Activated CD4-positive, alpha-beta T cell treated with anti-CD3 and anti-CD28 coated beads, Interleukin-2, amount 10 ng/mL, durations not matched to agents 24 days and 14 days (primary cell): Measurements from ENCODE around the gene APOC1. TPM values are rescaled to one million over a fixed set of nuclear protein-coding genes. Genes with fewer than 3 reads are reported as not detected.
A peak's percentile ranks its signal among the peaks of the same experiment; 100 is the strongest.
"Not testable (repeated sequence)": the region's sequence is repeated elsewhere in the genome, so short reads cannot be mapped to it uniquely, and the experiment has no call there.

Experiments used
- DNase-seq: peaks from one replicate; pipeline ENCODE4 v3.0.0; 2022
- H3K27ac Mint-ChIP-seq: one replicate; pipeline ENCODE4 v1.8.0; 2022; ENCODE audit warnings: mild to moderate bottlenecking, mixed read lengths
- H3K27me3 Mint-ChIP-seq: one replicate; pipeline ENCODE4 v1.8.0; 2022; ENCODE audit warnings: mixed read lengths
- H3K36me3 Mint-ChIP-seq: one replicate; pipeline ENCODE4 v1.8.0; 2022; ENCODE audit warnings: low read depth, mild to moderate bottlenecking, mixed read lengths
- H3K4me1 Mint-ChIP-seq: one replicate; pipeline ENCODE4 v1.8.0; 2021; ENCODE audit warnings: mixed read lengths
- H3K4me3 Mint-ChIP-seq: one replicate; pipeline ENCODE4 v1.8.0; 2022; ENCODE audit warnings: mild to moderate bottlenecking, moderate library complexity, mixed read lengths
- H3K9me3 Mint-ChIP-seq: one replicate; pipeline ENCODE4 v1.8.0; 2021; ENCODE audit warnings: mixed read lengths
- intact Hi-C: fragments of 100-400 bp; cut with micrococcal nuclease; formaldehyde crosslinking; loops from one replicate; pipeline ENCODE4 v1.15.1; 2023
- total RNA-seq: library from RNA; stranded (reverse); gene quantifications from 2 replicates; pipeline ENCODE4 v1.2.3, GENCODE V29; 2022

The APOC1 gene
- total RNA-seq, 1 donor from 2014 or later: 2.1 TPM

- H3K9me3 Mint-ChIP-seq: no peaks in the 10 kb centered on the region
- no peak overlapping the region for H3K27ac Mint-ChIP-seq
- intact Hi-C loops: no loop called here
- peaks cover 19% of the 10 kb centered on the region for H3K27me3 Mint-ChIP-seq
- no peaks in the 10 kb centered on the region for H3K36me3 Mint-ChIP-seq
- DNase-seq: no peak
- no peak overlapping the region for H3K4me3 Mint-ChIP-seq
- peaks cover 15% of the 10 kb centered on the region for H3K4me1 Mint-ChIP-seq
Measured at GRCh38 chr19:44912854-44913253, 1.6 kb upstream of the APOC1 start.

DNA sequence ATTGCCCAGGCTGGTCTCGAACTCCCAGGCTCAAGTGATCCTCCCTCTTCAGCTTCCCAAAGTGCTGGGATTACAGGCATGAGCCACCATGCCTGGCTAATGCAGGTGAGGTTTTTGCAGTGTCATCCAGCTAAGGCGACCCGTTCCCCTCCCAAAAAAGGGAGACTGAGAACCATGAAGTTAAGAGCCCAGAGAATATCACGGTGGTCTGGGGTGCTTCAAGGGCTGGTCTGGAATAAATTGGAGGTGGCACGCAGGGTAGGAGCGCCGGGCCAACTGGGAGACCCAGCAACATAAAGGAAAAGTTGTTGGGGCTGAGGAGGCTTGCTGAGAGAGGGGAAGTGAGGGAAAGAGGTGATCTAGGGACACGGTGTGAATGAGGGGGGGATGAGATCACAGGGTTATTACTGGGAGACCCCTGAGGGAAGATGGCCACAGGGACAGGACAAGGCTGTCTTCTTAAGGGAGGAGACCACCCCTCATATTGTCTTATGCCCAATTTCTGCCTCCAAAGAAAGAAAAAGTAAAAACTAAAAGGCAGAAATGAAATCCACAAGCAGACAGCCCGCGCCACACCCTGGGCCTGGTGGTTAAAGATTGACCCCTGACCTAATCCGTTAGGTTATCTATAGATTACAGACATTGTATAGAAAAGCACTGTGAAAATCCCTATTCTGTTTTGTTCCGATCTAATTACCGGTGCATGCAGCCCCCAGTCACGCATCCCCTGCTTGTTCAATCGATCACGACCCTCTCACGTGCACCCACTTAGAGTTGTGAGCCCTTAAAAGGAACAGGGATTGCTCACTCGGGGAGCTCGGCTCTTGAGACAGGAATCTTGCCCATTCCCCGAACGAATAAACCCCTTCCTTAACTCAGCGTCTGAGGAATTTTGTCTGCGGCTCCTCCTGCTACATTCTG lies 636 bp upstream of the APOC1 start:
- intact Hi-C loops: not testable (repeated sequence)
- H3K27ac Mint-ChIP-seq: peak overlapping the region; percentile 95

GRCh38 chr19:44924243-44924725 lies 9.9 kb downstream of the APOC1 start:
- H3K27ac Mint-ChIP-seq: no peak overlapping the region
- peaks cover 15% of the 10 kb centered on the region for H3K27me3 Mint-ChIP-seq
- no peak overlapping the region for H3K4me3 Mint-ChIP-seq
- no peak for DNase-seq
- H3K4me1 Mint-ChIP-seq: peaks cover 7% of the 10 kb centered on the region
- intact Hi-C loops: no loop called here
- H3K36me3 Mint-ChIP-seq: no peaks in the 10 kb centered on the region
- H3K9me3 Mint-ChIP-seq: no peaks in the 10 kb centered on the region

More for the DNA sequence above, 636 bp upstream of the APOC1 start:
- Mint-ChIP-seq H3K27me3 (peaks cover 18% of the 10 kb centered on the region), H3K4me3 (peak overlapping the region; percentile 97), H3K4me1 (peaks cover 15% of the 10 kb centered on the region)
- H3K36me3 Mint-ChIP-seq, H3K9me3 Mint-ChIP-seq, DNase-seq: not testable (repeated sequence)

- H3K4me3 Mint-ChIP-seq: no peak overlapping the region
- no peak for DNase-seq
- peaks cover 15% of the 10 kb centered on the region for H3K27me3 Mint-ChIP-seq
- H3K4me1 Mint-ChIP-seq: peaks cover 7% of the 10 kb centered on the region
- no peak overlapping the region for H3K27ac Mint-ChIP-seq
- H3K9me3 Mint-ChIP-seq: no peaks in the 10 kb centered on the region
- intact Hi-C loops: no loop called here
- H3K36me3 Mint-ChIP-seq: no peaks in the 10 kb centered on the region
Measured at GRCh38 chr19:44925114-44925891, 10.9 kb downstream of the APOC1 start.

- Mint-ChIP-seq H3K4me3 (peak overlapping the region; percentile 74), H3K27me3 (peaks cover 15% of the 10 kb centered on the region), H3K27ac (peak overlapping the region; percentile 69)
- H3K4me1 Mint-ChIP-seq, DNase-seq, H3K36me3 Mint-ChIP-seq, intact Hi-C loops, H3K9me3 Mint-ChIP-seq: not testable (repeated sequence)
Measured at GRCh38 chr19:44926245-44927077, 12.1 kb downstream of the APOC1 start.

- no peak overlapping the region for H3K4me3 Mint-ChIP-seq
- H3K4me1 Mint-ChIP-seq: peaks cover 7% of the 10 kb centered on the region
- no peak for DNase-seq
- no peak overlapping the region for H3K27ac Mint-ChIP-seq
- H3K27me3 Mint-ChIP-seq: peaks cover 15% of the 10 kb centered on the region
- no peaks in the 10 kb centered on the region for H3K9me3 Mint-ChIP-seq
- H3K36me3 Mint-ChIP-seq: no peaks in the 10 kb centered on the region
- intact Hi-C loops: no loop called here
Measured at GRCh38 chr19:44927746-44928145, 13.3 kb downstream of the APOC1 start.

- no peak for DNase-seq
- intact Hi-C loops: no loop called here
- H3K27me3 Mint-ChIP-seq: peaks cover 14% of the 10 kb centered on the region
- no peak overlapping the region for H3K4me3 Mint-ChIP-seq
- no peaks in the 10 kb centered on the region for H3K36me3 Mint-ChIP-seq
- H3K27ac Mint-ChIP-seq: no peak overlapping the region
- H3K9me3 Mint-ChIP-seq: no peaks in the 10 kb centered on the region
- H3K4me1 Mint-ChIP-seq: peaks cover 7% of the 10 kb centered on the region
Measured at GRCh38 chr19:44930088-44930487, 15.7 kb downstream of the APOC1 start.

- intact Hi-C loops: no loop called here
- Mint-ChIP-seq H3K4me3 (no peak overlapping the region), H3K4me1 (peaks cover 5% of the 10 kb centered on the region), H3K36me3 (no peaks in the 10 kb centered on the region), H3K9me3 (no peaks in the 10 kb centered on the region), H3K27me3 (peaks cover 3% of the 10 kb centered on the region), H3K27ac (no peak overlapping the region)
- DNase-seq: no peak
Measured at GRCh38 chr19:44931541-44931940, 17.1 kb downstream of the APOC1 start.

- intact Hi-C loops: no loop called here
- DNase-seq: no peak
- Mint-ChIP-seq H3K9me3 (no peaks in the 10 kb centered on the region), H3K36me3 (no peaks in the 10 kb centered on the region), H3K4me3 (no peak overlapping the region), H3K27ac (no peak overlapping the region), H3K4me1 (peaks cover 2% of the 10 kb centered on the region), H3K27me3 (no peaks in the 10 kb centered on the region)
Measured at GRCh38 chr19:44939668-44940067, 25.3 kb downstream of the APOC1 start.

GRCh38 chr19:44942067-44942571 lies 27.7 kb downstream of the APOC1 start, which contains the start of gene APOC4:
Gene APOC4, plus strand, starts transcription at chr19:44942237. Its CDS starts 41 bp downstream, at chr19:44942278.
- Mint-ChIP-seq H3K36me3 (no peaks in the 10 kb centered on the region), H3K27ac (no peak within 1 kb of the TSS), H3K27me3 (no peaks in the 10 kb centered on the region), H3K4me3 (no peak within 1 kb of the TSS), H3K4me1 (peaks cover 2% of the 10 kb centered on the region), H3K9me3 (no peaks in the 10 kb centered on the region)
- intact Hi-C loops: no loop called here
- no peak for DNase-seq

DNA sequence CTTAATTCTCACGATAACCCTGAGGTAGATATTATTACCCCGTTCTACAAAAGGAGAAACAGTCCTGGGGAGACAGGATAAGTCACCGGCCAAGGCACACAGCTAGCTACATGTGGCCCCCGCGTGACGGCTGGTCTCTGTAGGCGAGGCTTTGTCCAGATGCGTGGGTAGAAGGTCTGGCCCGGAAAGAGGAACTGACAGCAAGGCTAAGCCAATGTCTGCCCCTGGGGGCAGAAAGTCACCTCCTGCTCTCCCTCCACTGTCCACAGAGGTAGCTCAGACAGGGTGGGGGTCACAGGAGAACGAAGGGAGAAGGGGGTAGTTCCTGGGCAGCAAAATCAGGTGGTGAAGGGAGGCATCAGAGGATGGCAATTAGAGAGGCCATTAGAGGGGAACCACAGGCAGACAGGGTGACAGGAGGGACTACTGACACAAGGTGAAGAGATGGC lies 29.4 kb downstream of the APOC1 start:
- H3K4me1 Mint-ChIP-seq: peaks cover 2% of the 10 kb centered on the region
- no peaks in the 10 kb centered on the region for H3K27me3 Mint-ChIP-seq
- no peak overlapping the region for H3K4me3 Mint-ChIP-seq
- intact Hi-C loops: no loop called here
- no peak for DNase-seq
- no peaks in the 10 kb centered on the region for H3K9me3 Mint-ChIP-seq
- H3K27ac Mint-ChIP-seq: no peak overlapping the region
- no peaks in the 10 kb centered on the region for H3K36me3 Mint-ChIP-seq

- Mint-ChIP-seq H3K4me1 (peaks cover 2% of the 10 kb centered on the region), H3K4me3 (no peak overlapping the region), H3K27ac (no peak overlapping the region), H3K36me3 (no peaks in the 10 kb centered on the region), H3K9me3 (no peaks in the 10 kb centered on the region), H3K27me3 (no peaks in the 10 kb centered on the region)
- no peak for DNase-seq
- intact Hi-C loops: no loop called here
Measured at GRCh38 chr19:44947041-44947581, 32.7 kb downstream of the APOC1 start.

DNA sequence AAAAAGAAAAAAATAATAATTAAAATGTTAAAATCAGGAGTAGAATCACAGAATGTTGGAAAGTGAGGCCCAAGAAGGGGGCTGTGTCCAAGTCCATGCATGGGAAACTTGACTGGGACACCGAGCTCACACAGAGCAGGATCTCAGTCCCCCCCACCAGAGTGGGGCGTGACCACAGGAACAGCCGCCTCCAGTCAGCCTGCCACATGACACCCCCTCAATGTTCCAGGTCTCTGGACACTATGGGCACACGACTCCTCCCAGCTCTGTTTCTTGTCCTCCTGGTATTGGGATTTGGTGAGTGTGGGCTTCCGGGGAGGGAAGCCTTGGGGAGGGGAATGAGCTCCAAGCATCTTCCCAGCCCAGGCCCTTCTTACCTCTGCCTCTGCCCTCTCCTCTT lies 33.8 kb downstream of the APOC1 start:
- DNase-seq: no peak
- Mint-ChIP-seq H3K27me3 (no peaks in the 10 kb centered on the region), H3K9me3 (no peaks in the 10 kb centered on the region), H3K4me3 (no peak overlapping the region), H3K36me3 (no peaks in the 10 kb centered on the region), H3K27ac (no peak overlapping the region), H3K4me1 (no peaks in the 10 kb centered on the region)
- intact Hi-C loops: no loop called here
